NCI-H2171 (cell line): Measurements from ENCODE around the gene DCTN2.

Experiments used
- DNase-seq: peaks from one replicate; lab custom pipeline; 2025; lab: John Stamatoyannopoulos, UW

Gene DCTN2

DNA sequence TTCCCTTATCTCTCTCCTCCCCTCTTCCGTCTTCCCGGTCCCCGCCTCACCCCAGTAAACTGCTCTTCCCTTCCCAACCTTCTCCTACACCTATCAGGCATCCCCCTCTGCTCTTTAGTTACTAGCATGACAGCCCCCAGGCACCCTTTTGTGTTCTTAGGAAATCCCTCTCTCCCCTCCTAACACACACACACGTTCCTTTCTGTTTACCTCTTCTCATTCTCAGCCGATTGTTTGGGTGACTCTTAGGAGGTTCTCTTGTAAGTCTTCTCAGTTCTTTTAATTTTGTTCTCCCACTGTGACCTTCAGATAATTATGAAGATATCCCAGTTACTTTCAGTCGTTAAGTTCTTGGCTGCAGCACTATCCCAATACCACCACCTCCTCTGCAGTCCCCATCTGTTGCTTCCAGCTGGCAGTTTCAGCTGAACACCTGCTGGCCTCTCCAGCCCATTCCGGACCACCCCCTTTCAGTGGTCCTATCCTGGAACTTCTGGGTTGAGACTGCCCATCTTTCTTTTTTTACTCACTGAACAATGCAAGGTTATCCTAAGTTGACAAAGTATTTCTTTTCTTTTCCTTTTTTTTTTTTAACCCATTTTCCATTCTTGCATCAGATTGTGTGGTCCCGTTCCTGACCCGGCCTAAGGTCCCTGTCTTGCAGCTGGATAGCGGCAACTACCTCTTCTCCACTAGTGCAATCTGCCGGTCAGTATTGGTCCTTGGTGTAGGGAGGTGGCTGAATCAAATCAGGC is 58.4 kb downstream of the DCTN2 start:
- DNase-seq = no peak

DNA sequence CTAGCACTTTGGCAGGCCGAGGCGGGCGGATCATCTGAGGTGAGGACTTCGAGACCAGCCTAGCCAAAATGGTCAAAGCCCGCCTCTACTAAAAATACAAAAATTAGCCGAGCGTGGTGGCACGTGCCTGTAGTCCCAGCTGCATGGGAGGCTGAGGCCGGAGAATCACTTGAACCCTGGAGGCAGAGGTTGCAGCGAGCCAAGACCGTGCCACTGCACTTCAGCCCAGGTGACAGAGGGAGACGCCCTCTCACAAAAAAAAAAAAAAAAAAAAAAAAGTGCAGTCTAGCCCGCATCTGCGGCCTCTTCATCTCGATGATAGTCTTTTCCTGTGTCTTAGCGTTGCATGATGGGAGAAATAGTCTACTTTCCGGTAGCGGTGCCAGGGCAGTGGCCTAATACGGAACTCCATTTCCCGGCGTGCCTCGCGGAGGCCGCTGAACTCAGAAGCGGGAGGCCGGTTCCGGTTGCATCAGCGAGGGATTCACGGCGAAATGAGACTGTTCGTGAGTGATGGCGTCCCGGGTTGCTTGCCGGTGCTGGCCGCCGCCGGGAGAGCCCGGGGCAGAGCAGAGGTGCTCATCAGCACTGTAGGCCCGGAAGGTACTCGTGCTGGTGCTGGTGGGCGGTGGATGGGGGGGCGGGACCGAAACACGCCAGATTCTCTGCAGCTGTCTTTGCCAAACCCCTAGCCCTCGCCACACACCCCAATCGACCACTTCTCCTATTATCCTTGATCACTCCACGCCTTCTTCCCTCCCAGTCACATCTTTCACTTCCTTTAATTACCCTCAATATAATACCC is 59.2 kb downstream of the DCTN2 start, which contains the start of gene MARS1:
MARS1 (plus strand) TSS at position 472 of the 805 bp plus-strand sequence; CDS start at position 495, 23 bp downstream.
- peak; percentile 96 for DNase-seq

DNA sequence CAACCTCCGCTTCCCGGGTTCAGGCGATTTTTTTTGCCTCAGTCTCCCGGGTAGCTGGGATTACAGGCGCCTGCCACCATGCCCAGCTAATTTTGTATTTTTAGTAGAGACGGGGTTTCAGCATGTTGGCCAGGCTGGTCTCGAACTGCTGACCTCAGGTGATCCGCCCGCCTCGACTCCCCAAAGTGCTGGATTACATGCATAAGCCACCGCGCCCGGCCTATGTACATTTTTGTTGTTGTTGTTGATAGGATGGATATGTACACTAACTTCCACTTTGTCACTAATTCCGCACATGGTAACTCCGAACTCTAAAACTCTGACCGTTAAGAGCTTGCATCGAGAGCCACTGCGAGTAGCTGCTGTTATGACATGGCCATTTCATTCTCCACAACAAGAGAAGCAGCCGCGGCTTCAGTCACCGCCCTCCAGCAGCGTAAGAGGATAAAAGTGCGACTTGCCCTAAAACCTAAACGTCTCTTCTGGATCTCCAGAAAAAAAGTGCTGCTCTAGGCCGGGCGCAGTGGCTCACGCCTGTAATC is 59.9 kb downstream of the DCTN2 start:
- DNase-seq = no peak

DNA sequence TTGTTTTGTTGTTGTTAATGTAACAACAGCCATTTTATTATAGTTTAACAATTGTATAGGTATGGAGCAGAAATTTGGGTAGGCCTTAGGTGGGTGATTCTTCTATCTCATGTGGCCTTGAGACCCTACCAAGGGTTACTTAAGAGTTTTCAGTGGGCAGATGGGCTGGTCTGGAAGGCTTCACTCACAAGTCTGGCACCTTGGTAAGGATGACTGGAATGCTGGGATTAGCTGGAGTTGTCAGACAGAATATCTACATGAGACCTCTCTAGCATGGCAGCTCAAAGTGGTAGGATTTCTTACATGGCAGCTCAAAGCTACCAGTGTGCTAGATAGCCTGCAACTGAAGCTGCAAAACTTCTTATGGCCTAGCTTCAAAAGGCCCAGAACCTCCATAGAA is 61.3 kb downstream of the DCTN2 start:
- no peak for DNase-seq

DNA sequence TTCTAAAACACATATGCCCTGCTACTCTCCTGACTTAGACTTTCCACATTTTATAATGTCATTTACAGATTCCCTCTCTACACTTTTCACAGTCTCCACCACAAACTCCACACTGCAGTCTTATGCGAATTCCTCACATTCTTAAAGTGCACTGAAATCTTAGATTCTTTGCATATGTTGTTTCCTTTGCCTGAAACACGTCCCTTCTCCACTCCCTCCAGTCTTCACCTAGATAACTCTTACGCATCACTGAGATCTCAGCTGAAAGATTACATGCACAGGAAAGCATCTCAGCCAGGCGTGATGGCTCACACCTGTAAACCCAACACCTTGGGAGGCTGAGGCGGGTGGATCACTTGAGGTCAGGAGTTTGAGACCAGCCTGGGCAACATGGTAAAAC is 63.5 kb downstream of the DCTN2 start:
- DNase-seq = no peak

DNA sequence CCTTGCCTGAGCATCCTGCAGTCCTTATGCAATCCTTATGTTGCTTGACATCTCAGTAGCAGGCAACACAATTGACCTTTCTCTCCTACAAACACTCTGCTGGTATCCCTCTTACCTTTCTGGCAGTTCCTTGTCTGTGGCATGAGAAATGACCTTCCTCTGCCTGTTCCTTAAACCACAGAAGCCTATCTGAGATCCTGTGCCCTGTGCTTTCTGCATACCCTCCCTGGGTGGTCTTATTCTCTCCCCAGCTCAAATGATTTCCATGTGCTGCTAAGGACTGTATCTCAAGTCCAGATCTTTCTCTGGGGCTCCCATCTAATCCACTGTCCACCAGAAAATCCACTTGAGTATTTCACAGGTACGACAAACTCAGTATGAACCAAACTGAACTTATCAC is 65.3 kb downstream of the DCTN2 start:
- no peak for DNase-seq
